ENCODE data around the gene ELP2.

- TF ChIP-seq CTCF (IDR thresholded peaks at IDR 0.05) (no peak), RAD21 (IDR thresholded peaks at IDR 0.05; ENCODE audit: low read length) (no peak), FOSL2 (IDR thresholded peaks at IDR 0.05; ENCODE audit: borderline replicate concordance, low read depth) (no peak), CHD2 (IDR thresholded peaks at IDR 0.05; ENCODE audit: low read length, partially characterized antibody) (no peak), RFX5 (IDR thresholded peaks at IDR 0.05; ENCODE audit: low read length) (no peak), EP300 (IDR thresholded peaks at IDR 0.05; ENCODE audit: borderline replicate concordance in 1 of 2, low read depth in 1 of 2, low read length in 1 of 2) (no peak), POLR2AphosphoS5 (IDR thresholded peaks at IDR 0.05; ENCODE audit: low read depth, low read length) (no peak), USF2 (IDR thresholded peaks at IDR 0.05; ENCODE audit: borderline replicate concordance, low read depth, low read length) (no peak), GABPA (IDR thresholded peaks at IDR 0.05; ENCODE audit: low read depth) (no peak), PBX3 (IDR thresholded peaks at IDR 0.05) (no peak)
Measured at GRCh38 chr18:36217348-36217747, 87.6 kb downstream of the ELP2 start.
